K562 (cell line): Measurements from ENCODE around the gene TXN2. TPM values are rescaled to one million over a fixed set of nuclear protein-coding genes. Genes with fewer than 3 reads are reported as not detected.

Experiments used
- ARNT ChIP-seq, 2 experiments: fragments of 450-650 bp; IDR thresholded peaks; 2 replicates each; pipeline ENCODE4 v1.6.1; 2016; ENCODE audit warnings: mild to moderate bottlenecking in 1 of 2
- BDP1 ChIP-seq: IDR thresholded peaks from 3 replicates; pipeline ENCODE4 v1.6.1; 2011; ENCODE audit not compliant: insufficient read length, insufficient read depth
- HIVEP1 ChIP-seq: fragments of 250-450 bp; sonication (Bioruptor Pico); IDR thresholded peaks from 2 replicates; pipeline ENCODE4 v1.4.0; 2020; ENCODE audit warnings: mild to moderate bottlenecking
- MCM5 ChIP-seq: fragments of 450-650 bp; IDR thresholded peaks from 2 replicates; pipeline ENCODE4 v1.6.1; 2016; ENCODE audit warnings: low read depth
- MEIS2 ChIP-seq: fragments of 450-650 bp; IDR thresholded peaks from 2 replicates; pipeline ENCODE4 v1.6.1; 2014; ENCODE audit warnings: mild to moderate bottlenecking; ENCODE audit not compliant: partially characterized antibody
- NR4A1 ChIP-seq, 2 experiments: fragments of 250-450 bp in 1 of 2; fragments of 450-650 bp in 1 of 2; sonication (Bioruptor Pico) in 1 of 2; IDR thresholded peaks; 2 replicates each; pipeline versions ENCODE4 v1.4.0 to v1.6.1; 2016 to 2020; ENCODE audit warnings: mild to moderate bottlenecking in 2 of 2, missing compliant biosample characterization in 1 of 2, missing genetic modification characterization in 1 of 2, moderate library complexity in 1 of 2
- YY1 ChIP-seq, 3 experiments: IDR thresholded peaks; 2 replicates each; pipeline ENCODE4 v1.6.1; 2011; ENCODE audit warnings: low read length in 2 of 3, mild to moderate bottlenecking in 2 of 3, moderate library complexity in 2 of 3, borderline replicate concordance in 1 of 3, control low read depth in 1 of 3, low read depth in 1 of 3; ENCODE audit not compliant: insufficient read depth in 3 of 3, insufficient replicate concordance in 2 of 3, control insufficient read depth in 1 of 3, insufficient read length in 1 of 3; ENCODE audit errors: extremely low read depth in 1 of 3
- polyA plus RNA-seq, 8 experiments: library from polyadenylated mRNA; depleted of rRNA in 4 of 8; stranded (reverse) in 5 of 8; unstranded in 3 of 8; fragments of >200 nt; fragmentation: Nextera tagmentation in 2 of 8; fragmentation: Illumina TruSeq in 1 of 8; extraction: Ambion mirVana in 2 of 8; extraction: Trizol in 1 of 8; gene quantifications; 2 replicates each; pipeline versions ENCODE4 v1.2.1 to v1.2.3, GENCODE V29; 2011 to 2014; ENCODE audit warnings: inconsistent platforms in 1 of 8, missing spikeins in 1 of 8
- total RNA-seq, 7 experiments: library from RNA; depleted of rRNA in 6 of 7; stranded (reverse); fragments of >200 nt in 6 of 7; fragmentation: Illumina TruSeq in 2 of 7; extraction: Trizol in 2 of 7; gene quantifications; 2 replicates each; pipeline versions ENCODE4 v1.2.1 to v1.2.3, GENCODE V29; 2011 to 2021; ENCODE audit warnings: low replicate concordance in 1 of 7
- TF ChIP-seq, protein P1 (sequence below), 2 experiments: fragments of 450-650 bp; IDR thresholded peaks; 2 replicates each; pipeline ENCODE4 v1.6.1; 2018; ENCODE audit warnings: mild to moderate bottlenecking in 2 of 2, low read depth in 1 of 2; ENCODE audit not compliant: partially characterized antibody in 2 of 2
- TF ChIP-seq, protein P2 (sequence below), 3 experiments: fragments of 200-800 bp in 1 of 3; sonication (Bioruptor generic) in 1 of 3; sonication (generic) in 1 of 3; formaldehyde crosslinking in 1 of 3; IDR thresholded peaks; 2 replicates each; pipeline versions ENCODE4 v1.6.1 to v1.8.0; 2016 to 2022; ENCODE audit warnings: mild to moderate bottlenecking in 2 of 3, missing compliant biosample characterization in 2 of 3, missing genetic modification characterization in 2 of 3, missing genetic modification reagents in 1 of 3
- TF ChIP-seq, protein P3 (sequence below), 2 experiments: fragments of 450-650 bp; IDR thresholded peaks; 2 replicates each; pipeline ENCODE4 v1.6.1; 2016; ENCODE audit warnings: mild to moderate bottlenecking in 2 of 2, borderline replicate concordance in 1 of 2, low read depth in 1 of 2, moderate library complexity in 1 of 2

Gene TXN2
- total and polyA plus RNA-seq, 9 of the 15 experiments (the other 6 are each of a cell fraction or from before 2014, with no cell fraction given), result 48.5 to 399 (median 118) TPM

DNA sequence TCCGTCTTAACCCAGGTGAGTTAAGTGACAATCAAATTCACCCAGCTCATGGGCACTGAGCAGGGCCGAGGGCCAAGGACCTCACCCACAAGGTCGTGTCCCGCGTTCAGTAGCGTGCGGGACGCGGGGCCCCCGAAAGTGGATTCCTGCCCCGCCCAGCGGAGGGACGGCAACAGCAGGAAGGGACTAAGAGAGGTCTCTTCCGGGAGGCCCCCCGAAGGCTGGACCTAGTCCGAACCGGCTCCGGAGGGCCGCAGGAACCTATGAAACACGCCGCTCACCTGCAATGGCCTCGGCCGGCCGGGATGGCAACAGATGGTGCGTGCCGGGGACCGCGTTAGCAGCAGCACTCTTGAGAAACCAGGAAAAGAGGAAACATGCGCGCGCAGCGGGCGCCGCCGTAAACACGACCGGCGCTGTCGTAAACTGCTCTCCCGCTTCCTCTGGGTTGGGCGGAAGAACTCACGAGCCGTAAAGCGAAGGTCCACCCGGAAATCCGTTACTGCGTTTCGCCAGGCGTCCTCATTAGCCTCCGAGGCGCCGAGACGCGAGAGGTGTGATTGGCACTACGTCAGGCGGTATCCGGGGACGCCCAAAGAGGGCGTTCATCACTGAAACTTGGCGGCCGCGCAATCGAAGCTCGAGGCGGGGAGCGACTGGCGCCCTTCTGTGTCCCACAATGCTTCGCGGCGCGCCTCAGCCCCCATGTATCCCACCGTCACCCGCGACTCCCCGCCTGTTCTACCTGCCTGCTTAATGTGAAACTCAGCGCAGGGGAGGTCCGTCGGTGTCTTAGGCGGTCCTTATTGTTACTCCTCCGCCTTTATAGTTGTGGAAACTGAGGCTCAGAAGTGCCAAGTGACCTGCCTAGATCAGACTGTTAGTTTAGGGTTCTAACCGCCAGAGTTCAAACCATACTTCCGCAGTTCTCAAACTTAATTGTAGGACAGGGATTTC lies 47.6 kb upstream of the TXN2 start, which contains the start of gene EIF3D (continued):
- TF ChIP-seq, protein P1, sequence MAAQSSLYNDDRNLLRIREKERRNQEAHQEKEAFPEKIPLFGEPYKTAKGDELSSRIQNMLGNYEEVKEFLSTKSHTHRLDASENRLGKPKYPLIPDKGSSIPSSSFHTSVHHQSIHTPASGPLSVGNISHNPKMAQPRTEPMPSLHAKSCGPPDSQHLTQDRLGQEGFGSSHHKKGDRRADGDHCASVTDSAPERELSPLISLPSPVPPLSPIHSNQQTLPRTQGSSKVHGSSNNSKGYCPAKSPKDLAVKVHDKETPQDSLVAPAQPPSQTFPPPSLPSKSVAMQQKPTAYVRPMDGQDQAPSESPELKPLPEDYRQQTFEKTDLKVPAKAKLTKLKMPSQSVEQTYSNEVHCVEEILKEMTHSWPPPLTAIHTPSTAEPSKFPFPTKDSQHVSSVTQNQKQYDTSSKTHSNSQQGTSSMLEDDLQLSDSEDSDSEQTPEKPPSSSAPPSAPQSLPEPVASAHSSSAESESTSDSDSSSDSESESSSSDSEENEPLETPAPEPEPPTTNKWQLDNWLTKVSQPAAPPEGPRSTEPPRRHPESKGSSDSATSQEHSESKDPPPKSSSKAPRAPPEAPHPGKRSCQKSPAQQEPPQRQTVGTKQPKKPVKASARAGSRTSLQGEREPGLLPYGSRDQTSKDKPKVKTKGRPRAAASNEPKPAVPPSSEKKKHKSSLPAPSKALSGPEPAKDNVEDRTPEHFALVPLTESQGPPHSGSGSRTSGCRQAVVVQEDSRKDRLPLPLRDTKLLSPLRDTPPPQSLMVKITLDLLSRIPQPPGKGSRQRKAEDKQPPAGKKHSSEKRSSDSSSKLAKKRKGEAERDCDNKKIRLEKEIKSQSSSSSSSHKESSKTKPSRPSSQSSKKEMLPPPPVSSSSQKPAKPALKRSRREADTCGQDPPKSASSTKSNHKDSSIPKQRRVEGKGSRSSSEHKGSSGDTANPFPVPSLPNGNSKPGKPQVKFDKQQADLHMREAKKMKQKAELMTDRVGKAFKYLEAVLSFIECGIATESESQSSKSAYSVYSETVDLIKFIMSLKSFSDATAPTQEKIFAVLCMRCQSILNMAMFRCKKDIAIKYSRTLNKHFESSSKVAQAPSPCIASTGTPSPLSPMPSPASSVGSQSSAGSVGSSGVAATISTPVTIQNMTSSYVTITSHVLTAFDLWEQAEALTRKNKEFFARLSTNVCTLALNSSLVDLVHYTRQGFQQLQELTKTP (IDR thresholded peaks at IDR 0.05; ENCODE audit: low read depth in 1 of 2, partially characterized antibody in 2 of 2), result peak in 1 of 2 experiments; percentile 95
- TF ChIP-seq, protein P2, sequence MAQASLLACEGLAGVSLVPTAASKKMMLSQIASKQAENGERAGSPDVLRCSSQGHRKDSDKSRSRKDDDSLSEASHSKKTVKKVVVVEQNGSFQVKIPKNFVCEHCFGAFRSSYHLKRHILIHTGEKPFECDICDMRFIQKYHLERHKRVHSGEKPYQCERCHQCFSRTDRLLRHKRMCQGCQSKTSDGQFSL (CRISPR knock-in tag; IDR thresholded peaks at IDR 0.05), result no peak
- TF ChIP-seq, protein P2 (tag; IDR thresholded peaks at IDR 0.05), result no peak
- TF ChIP-seq MCM5 (no peak), NR4A1 (CRISPR knock-in tag; IDR thresholded peaks at IDR 0.05) (no peak), NR4A1 (tag; IDR thresholded peaks at IDR 0.05) (no peak), YY1 (IDR thresholded peaks at IDR 0.05; ENCODE audit: borderline replicate concordance in 1 of 3, control insufficient read depth in 1 of 3, extremely low read depth in 1 of 3, insufficient read depth in 3 of 3, insufficient read length in 1 of 3, insufficient replicate concordance in 2 of 3, low read depth in 1 of 3, low read length in 2 of 3) (peak in 2 of 3 experiments; percentile 52 to 70), MEIS2 (peak; percentile 86), BDP1 (no peak), HIVEP1 (no peak; the same call in 1 of the 2 replicates), ARNT (IDR thresholded peaks at IDR 0.05) (0 out of 4 replicates have a peak, but pooled peaks of 1 of the 2 experiments have one; percentile 50)
- TF ChIP-seq, protein P3, sequence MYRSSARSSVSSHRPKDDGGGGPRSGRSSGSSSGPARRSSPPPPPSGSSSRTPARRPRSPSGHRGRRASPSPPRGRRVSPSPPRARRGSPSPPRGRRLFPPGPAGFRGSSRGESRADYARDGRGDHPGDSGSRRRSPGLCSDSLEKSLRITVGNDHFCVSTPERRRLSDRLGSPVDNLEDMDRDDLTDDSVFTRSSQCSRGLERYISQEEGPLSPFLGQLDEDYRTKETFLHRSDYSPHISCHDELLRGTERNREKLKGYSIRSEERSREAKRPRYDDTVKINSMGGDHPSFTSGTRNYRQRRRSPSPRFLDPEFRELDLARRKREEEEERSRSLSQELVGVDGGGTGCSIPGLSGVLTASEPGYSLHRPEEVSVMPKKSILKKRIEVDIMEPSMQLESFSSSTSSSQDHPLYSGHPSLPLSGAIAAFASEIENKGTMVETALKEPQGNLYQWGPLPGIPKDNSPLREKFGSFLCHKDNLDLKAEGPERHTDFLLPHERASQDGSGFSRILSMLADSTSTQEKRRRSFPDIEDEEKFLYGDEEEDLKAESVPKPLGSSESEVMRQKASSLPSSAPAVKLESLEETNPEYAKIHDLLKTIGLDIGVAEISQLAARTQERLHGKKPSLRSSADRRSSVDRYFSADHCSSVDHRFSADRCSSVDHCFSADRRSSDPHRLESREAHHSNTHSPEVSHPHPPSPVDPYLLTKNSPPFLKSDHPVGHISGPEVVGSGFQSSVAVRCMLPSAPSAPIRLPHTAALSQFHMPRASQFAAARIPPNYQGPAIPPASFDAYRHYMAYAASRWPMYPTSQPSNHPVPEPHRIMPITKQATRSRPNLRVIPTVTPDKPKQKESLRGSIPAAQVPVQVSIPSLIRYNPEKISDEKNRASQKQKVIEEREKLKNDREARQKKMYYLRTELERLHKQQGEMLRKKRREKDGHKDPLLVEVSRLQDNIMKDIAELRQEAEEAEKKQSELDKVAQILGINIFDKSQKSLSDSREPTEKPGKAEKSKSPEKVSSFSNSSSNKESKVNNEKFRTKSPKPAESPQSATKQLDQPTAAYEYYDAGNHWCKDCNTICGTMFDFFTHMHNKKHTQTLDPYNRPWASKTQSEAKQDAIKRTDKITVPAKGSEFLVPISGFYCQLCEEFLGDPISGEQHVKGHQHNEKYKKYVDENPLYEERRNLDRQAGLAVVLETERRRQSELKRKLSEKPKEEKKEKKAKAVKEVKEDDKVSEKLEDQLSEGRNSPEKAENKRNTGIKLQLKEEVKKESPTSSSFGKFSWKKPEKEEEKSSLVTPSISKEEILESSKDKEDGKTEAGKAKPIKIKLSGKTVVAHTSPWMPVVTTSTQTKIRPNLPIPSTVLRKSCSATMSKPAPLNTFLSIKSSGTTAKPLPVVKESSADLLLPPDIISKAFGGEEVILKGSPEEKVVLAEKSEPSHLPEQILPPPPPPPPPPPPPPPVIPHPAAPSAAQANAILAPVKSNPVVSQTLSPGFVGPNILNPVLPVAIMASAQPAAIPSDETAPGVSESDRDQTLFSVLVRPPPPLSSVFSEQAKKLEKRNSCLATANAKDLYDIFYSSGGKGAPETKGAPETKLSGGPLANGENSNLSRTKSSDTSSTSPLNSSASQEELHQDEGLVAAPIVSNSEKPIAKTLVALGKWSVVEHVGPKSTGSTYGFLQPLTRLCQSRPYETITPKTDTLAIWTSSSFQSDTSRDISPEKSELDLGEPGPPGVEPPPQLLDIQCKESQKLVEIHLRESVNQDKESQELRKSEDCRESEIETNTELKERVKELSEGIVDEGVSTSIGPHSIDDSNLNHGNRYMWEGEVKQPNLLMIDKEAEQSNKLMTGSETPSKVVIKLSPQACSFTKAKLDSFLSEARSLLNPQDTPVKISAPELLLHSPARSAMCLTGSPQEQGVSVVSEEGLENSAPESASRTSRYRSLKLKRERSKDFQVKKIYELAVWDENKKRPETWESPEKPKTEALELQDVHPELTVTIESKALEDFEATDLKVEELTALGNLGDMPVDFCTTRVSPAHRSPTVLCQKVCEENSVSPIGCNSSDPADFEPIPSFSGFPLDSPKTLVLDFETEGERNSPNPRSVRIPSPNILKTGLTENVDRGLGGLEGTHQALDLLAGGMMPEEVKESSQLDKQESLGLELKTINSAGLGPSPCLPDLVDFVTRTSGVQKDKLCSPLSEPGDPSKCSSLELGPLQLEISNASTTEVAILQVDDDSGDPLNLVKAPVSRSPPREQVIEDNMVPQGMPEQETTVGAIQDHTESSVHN (IDR thresholded peaks at IDR 0.05; ENCODE audit: borderline replicate concordance in 1 of 2, low read depth in 1 of 2), result no peak
